HG03064 (cell line): Measurements from ENCODE around the gene AKR1C2.
"Not testable (repeated sequence)": the region's sequence is repeated elsewhere in the genome, so short reads cannot be mapped to it uniquely, and the experiment has no call there.

Experiments
- ATAC-seq: cut with Tn5 transposase; IDR thresholded peaks from one replicate; pipeline ENCODE4 v1.9.1; 2021; ENCODE audit warnings: low read depth; ENCODE audit not compliant: unreplicated experiment

The AKR1C2 gene

DNA sequence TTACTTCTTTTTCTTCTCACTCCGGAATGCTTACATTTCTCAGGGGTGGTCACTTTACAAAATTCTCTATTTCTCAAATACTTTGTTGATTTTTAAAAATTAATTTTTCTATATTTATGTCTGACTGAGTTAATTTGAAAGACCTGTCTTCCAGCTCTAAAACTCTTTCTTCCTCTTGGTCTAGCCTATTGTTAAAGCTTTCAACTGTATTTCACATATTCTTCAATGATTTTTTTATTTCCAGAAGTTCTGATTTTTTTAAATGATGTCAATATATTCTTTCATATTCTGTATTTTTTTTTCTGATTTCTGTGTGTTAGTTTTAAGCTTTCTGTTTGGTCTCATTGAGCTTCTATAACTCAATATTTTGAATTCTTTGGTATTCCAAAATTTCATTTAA is 27.3 kb upstream of the AKR1C2 start:
- no peak for ATAC-seq

DNA sequence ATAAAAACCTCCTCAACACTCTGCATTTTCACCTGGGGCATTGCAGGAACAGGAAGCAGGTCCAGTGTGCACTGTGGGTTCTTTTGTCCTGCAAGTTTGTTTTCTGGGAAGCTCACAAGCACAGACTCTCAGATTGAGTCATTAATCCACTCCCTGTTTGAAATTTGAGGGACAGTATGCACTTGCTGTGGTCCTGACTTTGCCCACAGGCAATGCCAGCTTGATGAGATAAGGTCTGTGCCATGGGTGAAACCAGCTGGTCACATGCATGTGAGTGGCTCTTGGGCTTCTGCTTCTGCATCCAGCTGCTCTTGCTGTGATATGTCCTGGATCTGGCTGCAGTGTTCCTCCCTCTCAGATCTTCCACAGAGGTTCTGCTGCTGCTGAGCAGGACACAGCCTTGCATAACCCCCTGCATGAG is 21.8 kb upstream of the AKR1C2 start:
- not testable (repeated sequence) for ATAC-seq

DNA sequence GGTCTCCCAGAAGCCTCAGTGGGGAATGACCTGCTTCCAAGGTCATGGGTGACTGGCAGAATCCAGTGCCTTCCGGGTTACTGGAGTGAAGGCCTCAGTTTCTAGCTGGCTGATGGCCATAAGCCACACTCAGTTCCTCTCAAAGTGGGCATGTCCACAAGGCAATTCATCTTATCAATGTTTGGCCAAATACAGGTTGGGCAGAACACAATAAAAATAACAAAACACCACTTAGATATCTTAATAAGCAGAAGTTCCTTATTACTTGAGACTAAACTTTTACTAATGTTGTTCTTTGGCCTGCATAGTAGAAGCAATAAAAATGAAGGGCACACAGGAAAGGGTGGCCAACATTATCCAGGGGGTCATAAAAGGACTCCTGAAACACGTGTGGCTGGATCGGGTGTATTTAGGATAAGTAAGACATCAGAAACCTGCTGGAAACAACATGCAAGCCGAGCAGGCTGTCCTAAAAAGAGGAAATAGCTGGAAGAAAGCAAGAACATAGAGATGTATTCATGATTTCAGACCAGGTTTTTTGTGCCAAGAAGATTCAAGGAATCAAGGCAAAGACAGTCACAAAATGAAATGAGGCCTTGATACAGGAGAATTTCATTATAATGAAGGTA is 19.6 kb upstream of the AKR1C2 start:
- no peak for ATAC-seq

DNA sequence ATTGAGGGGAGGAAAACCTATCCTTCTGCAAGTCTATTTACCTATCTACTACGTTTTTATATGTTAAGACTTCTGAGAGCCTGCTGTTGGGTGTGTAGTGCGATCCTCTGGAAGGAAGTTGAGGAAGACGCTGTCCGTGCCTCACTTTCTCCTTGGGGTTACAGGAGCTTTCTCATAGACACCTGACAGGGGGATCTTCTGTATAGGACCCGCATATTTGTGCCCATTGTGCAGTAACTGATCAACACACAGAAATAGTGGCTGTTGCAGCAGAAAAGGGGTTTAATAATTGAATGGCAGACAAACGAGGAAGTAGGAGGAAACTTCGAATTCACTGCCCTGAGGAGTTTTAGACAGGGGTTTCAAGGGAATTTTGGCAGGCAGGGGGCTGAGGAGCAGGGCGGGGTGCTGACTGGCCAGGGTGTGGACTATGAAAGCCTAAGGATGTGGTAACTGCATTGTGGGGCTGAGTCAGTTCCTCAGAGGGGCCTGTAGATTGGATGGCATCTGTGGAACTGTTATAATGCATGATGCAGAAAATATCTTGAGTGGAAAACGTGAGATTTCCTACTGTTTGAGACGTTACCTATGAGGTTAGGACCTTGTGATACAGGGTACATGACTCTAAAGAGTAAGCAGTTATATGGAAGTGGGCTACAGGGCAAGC is 18.1 kb upstream of the AKR1C2 start:
- ATAC-seq, result not testable (repeated sequence)

DNA sequence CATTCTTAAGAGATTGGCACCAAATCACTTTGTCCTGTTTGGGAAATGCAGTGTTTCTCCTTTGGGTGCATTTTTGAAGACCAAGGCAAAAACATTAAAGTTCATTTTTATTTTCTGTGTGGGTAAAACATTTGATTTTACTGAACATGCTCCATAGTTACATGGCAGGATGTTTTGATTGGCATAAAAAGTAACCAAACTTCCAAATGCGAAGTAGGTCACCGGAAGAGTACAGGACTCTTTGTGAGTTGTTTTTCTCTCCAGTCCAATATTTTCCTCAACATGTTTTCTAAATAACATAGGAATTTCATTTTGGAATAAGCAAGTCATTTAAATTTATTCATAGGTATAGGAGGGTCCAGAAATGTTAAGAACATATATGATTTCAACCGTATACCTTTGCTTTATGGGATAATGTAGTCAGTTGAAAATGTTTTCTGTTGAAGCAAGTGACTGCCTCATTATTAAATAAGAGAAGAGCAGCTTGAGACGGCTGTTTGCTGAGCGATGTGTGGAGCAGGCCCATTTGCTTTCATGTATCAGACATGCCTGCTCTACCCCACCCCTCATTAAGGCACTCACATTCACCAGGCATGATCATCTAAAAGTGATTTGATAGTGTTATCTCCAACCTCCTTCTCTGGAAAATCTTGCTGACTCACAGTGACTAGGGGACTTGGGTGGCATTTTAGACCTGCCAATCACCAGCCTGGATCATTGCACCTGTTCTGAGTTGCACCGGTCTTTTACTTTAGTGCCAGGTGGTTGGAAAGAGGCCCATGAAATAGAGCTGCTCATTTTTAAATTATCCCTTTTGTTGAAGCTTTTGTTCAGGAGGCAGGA is 16.3 kb upstream of the AKR1C2 start:
- ATAC-seq, result not testable (repeated sequence)

DNA sequence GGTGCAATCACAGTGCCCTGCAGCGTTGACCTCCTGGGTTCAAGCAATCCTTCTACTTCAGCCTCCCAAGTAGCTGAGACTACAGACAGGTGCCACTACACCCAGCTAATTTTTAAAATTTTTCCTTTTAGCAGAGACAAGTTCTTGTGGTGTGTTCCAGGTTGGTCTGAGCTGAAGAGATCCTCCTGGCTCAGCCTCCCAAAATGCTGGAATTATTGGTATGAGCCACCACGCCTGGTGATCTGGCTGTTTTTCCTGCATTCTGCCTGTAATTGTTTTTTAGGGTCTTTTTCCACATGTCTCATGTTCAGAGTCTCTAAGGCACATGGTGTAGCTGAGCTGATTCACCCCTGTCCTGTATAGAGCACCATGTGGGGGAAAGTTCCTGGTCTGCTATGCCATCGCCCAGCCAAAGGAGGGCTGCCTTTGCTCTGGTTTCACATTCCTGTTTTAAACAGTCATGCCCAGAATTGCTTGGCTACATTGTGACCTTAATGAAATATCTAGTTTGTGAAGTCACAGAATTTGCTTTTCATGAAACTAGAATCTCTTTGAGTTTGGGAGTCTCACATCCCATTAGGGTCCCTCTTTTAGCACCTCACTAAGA is 15.1 kb upstream of the AKR1C2 start:
- not testable (repeated sequence) for ATAC-seq

DNA sequence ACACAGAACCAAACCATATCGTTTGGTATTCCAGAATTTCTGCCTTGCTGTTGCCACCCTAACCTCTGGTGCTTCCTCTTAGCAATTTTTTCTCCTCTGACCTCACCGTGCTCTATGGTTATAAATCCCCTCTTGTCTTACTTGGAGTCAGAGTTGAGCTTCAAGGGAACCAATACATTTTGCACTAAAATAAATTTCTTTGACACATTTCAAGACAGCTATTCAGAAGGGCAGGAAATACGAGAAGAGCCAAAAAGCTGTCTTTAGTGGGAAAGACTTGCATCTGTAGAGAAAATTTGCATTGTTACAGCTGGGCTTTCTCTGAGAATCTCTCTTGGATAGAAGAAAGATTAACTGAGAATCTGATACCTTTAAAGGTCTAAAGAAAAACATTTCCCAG is 14.5 kb upstream of the AKR1C2 start:
- ATAC-seq, result no peak

DNA sequence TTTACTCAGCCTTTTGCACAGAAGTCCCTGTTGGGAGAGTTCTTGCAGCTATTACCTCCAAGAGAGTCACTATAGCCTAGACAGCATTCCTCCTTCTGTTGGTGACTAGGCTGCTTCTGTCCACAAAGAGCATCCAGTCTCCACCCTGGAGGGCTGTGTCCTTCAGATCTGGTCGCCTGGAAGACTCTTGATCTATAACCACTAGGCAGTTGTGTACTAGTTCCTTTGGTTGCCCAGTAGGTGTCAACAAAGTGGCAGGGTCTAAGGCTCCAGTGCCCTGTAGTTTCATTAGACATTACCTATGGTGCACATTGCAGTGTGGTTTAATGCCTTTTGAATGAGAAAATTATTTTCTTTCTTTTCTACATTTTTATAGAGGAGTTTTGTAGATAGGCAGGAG is 11.3 kb upstream of the AKR1C2 start:
- no peak for ATAC-seq

DNA sequence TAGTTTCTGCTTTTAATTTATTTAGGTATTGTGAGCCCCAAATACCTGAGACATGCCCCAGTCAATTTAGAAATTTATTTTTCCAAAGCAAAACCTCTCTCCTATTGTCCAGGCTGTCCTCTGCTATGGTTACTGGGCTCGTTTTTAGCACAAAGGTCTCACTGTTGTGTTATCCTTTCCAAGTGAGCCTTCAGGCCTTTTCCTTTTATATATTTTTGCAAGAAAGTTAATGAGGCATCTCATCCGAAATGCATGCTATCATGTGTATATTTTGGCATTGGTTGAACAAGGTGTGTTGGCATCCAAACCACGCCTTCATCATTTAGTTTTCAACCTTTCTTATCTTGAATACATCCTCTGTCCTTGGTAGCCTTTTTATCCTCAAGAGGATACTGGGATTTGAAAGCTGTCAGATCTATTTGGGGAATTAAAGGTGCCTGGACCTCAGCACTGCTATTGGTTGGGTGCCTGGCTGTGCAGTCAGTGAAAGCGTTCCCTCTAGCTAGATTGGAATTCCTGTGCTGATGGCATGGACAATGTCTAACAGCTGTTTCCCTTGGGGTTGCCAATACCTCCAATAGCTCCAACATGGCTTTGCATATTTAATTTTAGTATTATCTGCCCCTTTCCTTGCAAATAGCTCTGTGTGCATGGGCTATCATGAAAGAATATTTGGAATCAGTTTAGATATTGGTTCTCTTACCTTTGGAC is 10.7 kb upstream of the AKR1C2 start:
- ATAC-seq, result not testable (repeated sequence)

DNA sequence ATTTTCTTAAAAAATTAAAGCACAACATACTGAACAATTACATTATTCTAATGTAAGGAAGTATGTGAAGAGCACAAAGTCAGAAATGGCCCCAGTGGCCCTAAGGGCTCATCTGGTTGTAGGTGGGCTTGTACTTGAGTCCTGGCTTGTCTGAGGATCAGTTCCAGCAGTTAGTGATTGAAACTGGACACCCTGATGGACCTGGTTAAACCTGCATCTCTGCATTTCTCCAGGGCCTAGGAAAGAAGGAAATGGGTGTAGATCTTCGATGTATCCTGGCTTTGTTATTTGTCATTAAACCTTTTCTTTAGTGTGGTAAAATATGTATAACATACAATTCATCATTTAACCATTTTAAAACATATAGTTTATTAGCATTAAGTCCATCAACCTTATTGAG is 9.7 kb upstream of the AKR1C2 start:
- no peak for ATAC-seq

DNA sequence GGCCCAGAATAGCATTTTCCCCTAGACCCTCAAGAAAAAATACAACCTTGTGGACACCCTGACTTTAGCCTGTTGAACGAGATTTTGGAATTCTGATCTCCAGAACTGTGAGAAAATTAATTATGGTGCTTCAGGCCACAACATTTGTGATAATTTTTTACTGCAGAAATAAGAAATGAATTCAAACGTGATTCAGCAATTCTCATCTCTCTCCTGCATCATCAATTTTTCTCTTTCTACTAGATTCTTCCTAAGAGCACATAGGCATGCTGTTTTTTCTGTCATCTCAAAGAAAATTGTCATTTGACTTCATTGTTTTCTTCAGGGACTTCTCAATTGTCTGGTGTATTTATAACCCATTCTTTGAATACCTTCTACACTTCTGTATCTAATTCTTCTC is 8.9 kb upstream of the AKR1C2 start:
- ATAC-seq, result no peak

DNA sequence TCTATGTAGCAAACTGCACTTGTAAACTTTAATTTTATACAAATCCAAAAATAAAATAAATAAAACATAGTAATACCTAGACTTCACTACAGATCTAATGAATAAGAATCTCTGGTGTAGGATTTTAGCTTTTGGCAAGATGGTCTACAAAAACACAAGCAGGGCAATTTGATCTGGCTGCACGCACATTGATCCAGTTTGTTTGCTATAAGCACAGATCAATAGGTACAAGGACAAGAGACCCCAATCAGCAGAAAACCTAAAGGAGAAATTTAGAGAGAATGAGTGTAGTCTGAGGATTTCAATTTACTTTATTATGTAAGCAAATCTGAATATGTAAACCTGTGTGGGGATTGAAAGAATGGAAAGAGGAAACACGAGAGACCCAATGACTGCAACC is 7.7 kb upstream of the AKR1C2 start:
- not testable (repeated sequence) for ATAC-seq

DNA sequence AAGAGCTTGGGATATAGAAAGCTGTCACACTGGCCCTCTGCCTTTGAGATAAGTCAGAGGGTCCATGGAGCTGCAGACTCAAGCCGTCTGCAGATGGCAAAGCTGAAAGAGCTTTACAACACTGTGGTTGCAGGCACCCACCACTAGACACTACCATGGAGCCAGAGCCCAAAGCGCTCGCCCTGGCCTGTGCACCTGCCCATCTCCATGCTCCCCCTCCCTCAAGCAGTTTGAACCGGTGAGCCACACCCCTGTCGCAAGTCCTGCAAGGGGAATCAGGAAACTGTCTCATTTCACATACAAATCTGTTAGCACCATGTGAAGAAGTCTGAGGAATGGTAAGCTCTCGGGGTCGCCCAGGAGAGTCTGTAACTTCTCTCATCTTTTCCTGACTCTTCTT is 6.4 kb upstream of the AKR1C2 start:
- ATAC-seq, result not testable (repeated sequence)

DNA sequence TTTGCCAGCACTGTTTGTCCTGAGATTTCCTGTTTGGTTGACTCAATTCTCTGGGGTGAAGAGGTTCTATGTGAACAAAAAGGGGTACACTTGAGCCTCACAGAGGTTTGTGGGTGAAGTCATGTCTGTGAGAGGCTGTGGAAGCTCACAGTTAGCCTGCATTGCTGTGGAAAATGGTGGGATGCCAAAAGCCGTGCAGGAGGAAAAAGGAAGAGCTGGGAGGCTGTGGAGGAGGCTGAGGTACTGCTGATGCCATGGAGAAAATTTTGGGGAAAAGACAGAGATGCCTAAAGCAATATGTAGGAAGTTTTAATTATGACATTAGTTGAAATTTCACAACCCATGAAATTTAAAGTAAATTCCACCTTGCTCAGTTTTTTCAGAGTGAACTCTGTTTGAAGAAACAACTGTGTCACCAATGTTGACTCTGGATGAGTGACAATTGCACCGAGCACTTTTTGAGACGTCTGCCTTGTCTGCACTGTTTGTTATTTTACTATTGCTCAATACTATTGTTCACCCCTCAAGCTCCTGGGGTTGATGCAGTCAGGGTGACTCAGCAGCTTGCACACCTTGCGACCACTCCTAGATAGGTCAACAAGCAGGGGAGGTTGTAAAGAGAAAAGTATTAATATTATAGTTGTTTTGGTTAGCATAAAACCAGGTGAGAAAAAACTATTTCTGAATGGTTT is 5.3 kb upstream of the AKR1C2 start:
- ATAC-seq, result not testable (repeated sequence)

DNA sequence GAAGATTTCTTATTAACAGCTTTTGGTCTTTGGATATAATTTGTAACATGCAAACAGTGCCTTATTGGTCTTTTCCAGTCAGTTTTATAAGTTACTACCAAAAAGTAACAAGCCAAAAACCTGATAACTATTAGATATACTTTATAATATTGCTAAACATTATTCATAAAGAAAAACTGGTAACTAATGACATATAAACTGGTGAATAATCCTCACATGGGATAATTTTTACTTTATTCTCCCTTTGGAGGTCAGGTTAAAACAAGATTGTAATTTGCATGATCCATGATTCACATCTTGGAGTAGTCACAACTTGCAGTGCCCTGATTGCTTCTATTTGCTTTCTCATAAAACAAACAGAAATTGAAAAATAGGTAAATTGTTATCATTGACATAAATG is 844 bp upstream of the AKR1C2 start:
- ATAC-seq, result not testable (repeated sequence)

DNA sequence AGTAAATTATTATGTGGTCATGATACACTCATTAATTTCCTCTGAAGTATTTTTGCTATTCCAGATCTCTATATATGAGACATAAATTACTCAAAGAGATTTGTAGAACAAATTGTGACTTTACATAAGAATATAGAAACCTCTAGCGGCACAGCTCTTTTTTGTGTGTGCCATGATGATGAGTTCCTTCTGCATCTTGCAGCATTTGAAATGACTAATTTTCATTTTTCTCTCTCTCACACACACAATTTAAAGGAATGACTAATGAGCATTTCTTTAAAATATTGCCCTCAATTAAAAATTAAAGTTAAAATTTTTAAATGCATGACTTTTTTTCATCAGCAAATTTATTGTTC is 351 bp upstream of the AKR1C2 start:
- not testable (repeated sequence) for ATAC-seq

DNA sequence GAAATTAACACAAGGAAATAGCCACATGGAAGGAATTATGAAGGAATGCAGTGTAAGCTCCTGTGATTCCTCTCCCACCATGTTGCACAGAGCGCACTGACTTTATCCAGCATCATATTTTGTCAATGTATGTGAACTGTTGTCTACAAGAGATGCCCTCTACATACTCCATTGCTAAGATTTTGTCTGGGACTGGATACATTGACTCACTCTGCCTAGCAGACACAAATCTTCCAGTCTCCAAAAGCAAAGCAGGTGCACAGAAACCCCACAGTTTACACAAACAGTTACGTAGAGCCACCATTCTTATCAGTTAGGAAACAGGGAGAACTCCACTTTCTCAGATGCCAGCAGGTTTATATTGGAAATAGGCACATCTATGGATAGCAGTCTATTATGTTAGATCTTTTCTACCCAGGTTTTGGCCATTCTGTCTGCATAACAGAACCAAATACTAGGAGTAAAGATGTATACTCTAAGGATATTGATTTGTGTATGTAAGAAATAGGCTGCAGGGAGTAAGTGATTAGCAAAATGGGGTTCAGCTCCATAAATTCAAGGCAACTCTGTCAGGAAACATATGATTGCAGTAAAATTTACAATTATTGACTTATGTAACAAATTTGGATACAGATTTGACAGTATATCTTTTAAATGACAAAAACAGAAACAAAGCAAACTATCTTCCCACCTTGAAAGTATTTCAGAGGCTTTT is 1.5 kb downstream of the AKR1C2 start:
- no peak for ATAC-seq

DNA sequence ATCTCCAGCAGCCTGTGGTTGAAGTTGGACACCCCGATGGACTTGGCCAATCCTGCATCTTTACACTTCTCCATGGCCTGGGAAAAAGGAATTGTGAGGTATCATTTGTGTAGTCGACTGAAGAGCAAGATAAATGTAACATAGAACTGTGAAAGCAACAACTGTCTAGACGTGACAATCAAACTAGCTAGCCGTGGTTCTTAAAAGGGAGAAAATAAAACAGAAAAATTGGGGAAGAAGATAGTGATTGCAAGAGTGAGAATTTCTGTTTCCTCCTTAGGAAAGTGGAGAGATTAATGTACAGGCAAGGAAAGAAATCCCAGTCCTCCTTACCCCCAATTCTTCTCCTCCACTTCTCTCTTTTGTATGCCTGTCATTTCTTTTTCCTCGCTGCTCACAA is 5.0 kb downstream of the AKR1C2 start:
- no peak for ATAC-seq

DNA sequence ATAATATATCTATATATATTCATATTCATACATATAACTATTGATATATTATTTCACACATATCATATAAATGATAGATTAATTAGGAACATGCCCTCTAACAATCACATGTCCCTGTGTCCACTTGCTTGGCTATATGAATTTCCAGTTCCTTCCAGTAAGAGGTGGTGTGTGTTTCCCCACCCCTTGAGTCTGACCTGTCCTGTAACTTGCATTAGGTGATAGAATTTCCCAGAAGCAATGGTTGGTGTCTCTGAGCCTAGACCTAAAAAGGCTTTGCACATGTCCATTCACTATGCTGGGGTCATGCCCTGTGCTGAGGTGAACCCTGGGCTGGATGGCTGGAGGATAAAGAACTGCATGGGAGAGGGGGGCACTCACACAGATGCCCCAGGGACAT is 9.4 kb downstream of the AKR1C2 start:
- ATAC-seq, result not testable (repeated sequence)
